ENCODE results near the gene PKMYT1.

Gene PKMYT1

DNA sequence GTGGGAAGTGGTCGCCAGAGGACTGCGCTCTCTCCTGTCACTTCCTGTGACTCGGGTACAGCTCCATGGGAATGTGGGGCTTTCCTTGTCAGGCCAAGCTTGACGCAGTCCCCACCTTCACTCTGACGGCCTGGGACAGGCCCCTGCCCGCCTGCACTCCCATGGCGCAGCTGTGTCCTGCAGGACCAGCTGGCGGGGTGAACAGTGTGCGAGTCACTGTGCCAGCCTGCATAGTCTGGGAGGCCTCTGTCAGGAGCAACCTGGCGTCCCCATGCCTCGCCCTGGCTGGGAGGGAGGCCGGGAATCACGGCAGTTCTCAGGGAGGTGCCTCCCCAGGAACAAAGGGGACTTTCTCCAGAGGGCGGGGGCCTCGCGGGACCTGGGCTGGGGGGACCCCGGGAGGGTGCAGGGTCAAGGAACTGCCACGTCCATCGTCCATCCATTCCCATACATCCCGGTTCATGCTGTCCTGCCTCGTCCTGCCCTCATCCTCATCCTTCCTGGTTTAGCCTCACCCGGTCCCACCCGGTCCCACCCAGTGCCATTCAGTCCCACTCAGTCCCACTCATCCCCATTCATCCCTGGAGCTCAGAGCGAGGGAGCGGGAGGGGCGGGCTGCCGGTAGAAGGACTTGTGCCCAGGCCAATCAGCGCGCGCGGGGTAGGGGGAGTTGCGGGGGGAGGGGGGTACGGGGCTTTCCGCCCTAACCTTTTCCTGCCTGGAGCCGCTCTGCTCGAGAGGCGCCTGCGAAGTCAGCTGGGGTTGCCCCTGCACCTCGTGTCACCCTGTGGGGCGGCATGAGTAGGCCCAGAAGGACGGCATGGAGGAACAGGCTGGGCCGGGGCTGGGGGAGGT, 55.1 kb downstream of the PKMYT1 start:
- ChIA-PET CTCF (no interaction called here), POLR2A (no interaction called here)
- DNase-seq (ENCODE audit: extremely low spot score), result no peak
- TF ChIP-seq TARDBP (IDR thresholded peaks at IDR 0.05) (no peak), BHLHE40 (IDR thresholded peaks at IDR 0.05; ENCODE audit: borderline replicate concordance) (no peak), LEF1 (IDR thresholded peaks at IDR 0.05; ENCODE audit: borderline replicate concordance) (no peak)

DNA sequence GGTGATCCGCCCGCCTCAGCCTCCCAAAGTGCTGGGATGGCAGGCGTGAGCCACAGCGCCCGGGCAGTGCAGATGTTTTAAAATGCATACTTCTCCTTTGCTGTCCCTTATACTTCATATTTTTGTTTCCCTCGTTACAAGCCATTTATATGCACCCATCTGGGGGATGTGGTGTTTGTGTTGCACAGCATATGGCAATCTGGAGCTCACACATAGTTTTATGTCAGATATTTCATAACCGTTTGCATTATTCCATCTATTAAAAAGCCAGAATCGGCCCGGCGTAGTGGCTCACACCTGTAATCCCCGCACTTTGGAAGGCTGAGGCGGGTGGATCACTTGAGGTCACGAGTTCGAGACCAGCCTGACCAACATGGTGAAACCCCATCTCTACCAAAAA, 56.8 kb downstream of the PKMYT1 start:
- TF ChIP-seq ELF4 (IDR thresholded peaks at IDR 0.05) (no peak), CTBP1 (IDR thresholded peaks at IDR 0.05; ENCODE audit: borderline replicate concordance) (no peak), SUZ12 (IDR thresholded peaks at IDR 0.05) (no peak), BHLHE40 (IDR thresholded peaks at IDR 0.05; ENCODE audit: borderline replicate concordance) (no peak), ARNT (IDR thresholded peaks at IDR 0.05) (no peak), NFRKB (IDR thresholded peaks at IDR 0.05) (no peak), FOXM1 (IDR thresholded peaks at IDR 0.05; ENCODE audit: borderline replicate concordance) (no peak), LEF1 (IDR thresholded peaks at IDR 0.05; ENCODE audit: borderline replicate concordance) (no peak), ZNF384 (IDR thresholded peaks at IDR 0.05) (no peak), FOXK2 (IDR thresholded peaks at IDR 0.05) (no peak), HDGF (IDR thresholded peaks at IDR 0.05; ENCODE audit: borderline replicate concordance) (no peak), TARDBP (IDR thresholded peaks at IDR 0.05) (no peak), L3MBTL2 (conservative IDR thresholded peaks at IDR 0.05) (no peak), SP1 (IDR thresholded peaks at IDR 0.05) (no peak), FOXA1 (IDR thresholded peaks at IDR 0.05) (no peak)
- TF ChIP-seq, protein P1, sequence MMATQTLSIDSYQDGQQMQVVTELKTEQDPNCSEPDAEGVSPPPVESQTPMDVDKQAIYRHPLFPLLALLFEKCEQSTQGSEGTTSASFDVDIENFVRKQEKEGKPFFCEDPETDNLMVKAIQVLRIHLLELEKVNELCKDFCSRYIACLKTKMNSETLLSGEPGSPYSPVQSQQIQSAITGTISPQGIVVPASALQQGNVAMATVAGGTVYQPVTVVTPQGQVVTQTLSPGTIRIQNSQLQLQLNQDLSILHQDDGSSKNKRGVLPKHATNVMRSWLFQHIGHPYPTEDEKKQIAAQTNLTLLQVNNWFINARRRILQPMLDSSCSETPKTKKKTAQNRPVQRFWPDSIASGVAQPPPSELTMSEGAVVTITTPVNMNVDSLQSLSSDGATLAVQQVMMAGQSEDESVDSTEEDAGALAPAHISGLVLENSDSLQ (IDR thresholded peaks at IDR 0.05), result no peak
- POLR2A ChIA-PET, result interaction anchor here (0.8 kb wide), 1 partner anchor 12 kb away, joined by 4 read pairs; the partner anchor contains the start of gene FLYWCH1
- DNase-seq (ENCODE audit: extremely low spot score), result no peak
- CTCF ChIA-PET, result interaction anchor here (0.7 kb wide), 1 partner anchor 135 kb away, joined by 7 read pairs; no protein-coding TSS in a partner anchor

All from HEK293T (cell line).